ENCODE data around the gene DOCK8. TPM values are rescaled to one million over a fixed set of nuclear protein-coding genes. Genes with fewer than 3 reads are reported as not detected.

The DOCK8 gene
- total RNA-seq, 1 experiment from 2014 or later: 0.37 TPM

DNA sequence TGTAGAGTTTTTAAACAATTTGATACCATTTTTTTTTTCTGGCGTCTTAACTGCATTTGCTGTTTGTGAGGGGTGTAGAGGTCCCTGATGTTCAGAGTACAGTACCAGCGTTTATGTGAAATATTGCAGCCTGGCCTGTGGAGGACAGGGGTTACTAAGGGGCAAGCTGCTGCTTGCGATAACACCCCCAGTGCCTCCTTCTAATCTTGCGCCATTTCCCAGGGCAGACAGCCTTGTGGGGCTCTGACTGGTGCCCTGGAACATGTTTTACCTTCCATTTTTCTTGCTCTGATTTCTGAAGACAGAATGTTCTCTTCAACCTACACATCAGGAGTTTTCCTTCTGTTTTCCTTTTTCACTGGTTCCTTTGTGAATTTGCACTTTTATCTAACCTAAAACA lies 142.9 kb downstream of the DOCK8 start:
- no peak overlapping the region for H3K4me2 ChIP-seq (ENCODE audit: low read length)
- H2AFZ ChIP-seq (ENCODE audit: low read depth, low read length, poor library complexity, severe bottlenecking): no peak overlapping the region
- no peak overlapping the region for H3K4me3 ChIP-seq (replicated peaks in 1 of 2; ENCODE audit: low read depth in 1 of 2, low read length in 2 of 2)
- RAD21 ChIA-PET (ENCODE audit: low non-redundant PET in 1 of 2, low total read pairs in 2 of 2, uncharacterized antibody in 2 of 2, unreplicated experiment in 2 of 2): no interaction called here
- POLR2A ChIA-PET: no interaction called here
- no peak overlapping the region for H3K9ac ChIP-seq (ENCODE audit: low read length)
- no peaks in the 10 kb centered on the region for H3K79me2 ChIP-seq (ENCODE audit: insufficient read depth, low read length)
- H3K27ac ChIP-seq (ENCODE audit: low read depth, low read length): no peak overlapping the region
- CTCF ChIA-PET: no interaction called here
- H3K36me3 ChIP-seq (ENCODE audit: control insufficient read depth in 1 of 2, insufficient read depth in 2 of 2, low read length in 2 of 2): no peaks in the 10 kb centered on the region
- no peaks in the 10 kb centered on the region for H3K9me3 ChIP-seq (ENCODE audit: control insufficient read depth in 1 of 2, insufficient read depth in 1 of 2, low read depth in 1 of 2, low read length in 2 of 2)
- no peaks in the 10 kb centered on the region for H4K20me1 ChIP-seq (ENCODE audit: insufficient read depth)
- DNase-seq (ENCODE audit: low read depth, low spot score) (no peak), ATAC-seq (no peak)
- H3K27me3 ChIP-seq (ENCODE audit: insufficient read depth, low read length): peaks cover 12% of the 10 kb centered on the region
- BruUV-seq (replicated peaks): no TSS peak
- H3K4me1 ChIP-seq (ENCODE audit: control insufficient read depth in 1 of 2, insufficient read depth in 2 of 2, low read length in 2 of 2): no peaks in the 10 kb centered on the region
- H3K9me2 ChIP-seq (ENCODE audit: insufficient read depth): no peaks in the 10 kb centered on the region
- TF ChIP-seq FOSL1 (IDR thresholded peaks at IDR 0.05; ENCODE audit: low read depth) (no peak), EZH2phosphoT487 (IDR thresholded peaks at IDR 0.05; ENCODE audit: borderline replicate concordance) (no peak), EZH2 (IDR thresholded peaks at IDR 0.05) (no peak), CBX3 (IDR thresholded peaks at IDR 0.05; ENCODE audit: low read depth) (no peak)
- TF ChIP-seq, protein P1, sequence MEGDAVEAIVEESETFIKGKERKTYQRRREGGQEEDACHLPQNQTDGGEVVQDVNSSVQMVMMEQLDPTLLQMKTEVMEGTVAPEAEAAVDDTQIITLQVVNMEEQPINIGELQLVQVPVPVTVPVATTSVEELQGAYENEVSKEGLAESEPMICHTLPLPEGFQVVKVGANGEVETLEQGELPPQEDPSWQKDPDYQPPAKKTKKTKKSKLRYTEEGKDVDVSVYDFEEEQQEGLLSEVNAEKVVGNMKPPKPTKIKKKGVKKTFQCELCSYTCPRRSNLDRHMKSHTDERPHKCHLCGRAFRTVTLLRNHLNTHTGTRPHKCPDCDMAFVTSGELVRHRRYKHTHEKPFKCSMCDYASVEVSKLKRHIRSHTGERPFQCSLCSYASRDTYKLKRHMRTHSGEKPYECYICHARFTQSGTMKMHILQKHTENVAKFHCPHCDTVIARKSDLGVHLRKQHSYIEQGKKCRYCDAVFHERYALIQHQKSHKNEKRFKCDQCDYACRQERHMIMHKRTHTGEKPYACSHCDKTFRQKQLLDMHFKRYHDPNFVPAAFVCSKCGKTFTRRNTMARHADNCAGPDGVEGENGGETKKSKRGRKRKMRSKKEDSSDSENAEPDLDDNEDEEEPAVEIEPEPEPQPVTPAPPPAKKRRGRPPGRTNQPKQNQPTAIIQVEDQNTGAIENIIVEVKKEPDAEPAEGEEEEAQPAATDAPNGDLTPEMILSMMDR (IDR thresholded peaks at IDR 0.05 in 2 of 3, conservative IDR thresholded peaks at IDR 0.05 in 1 of 3; ENCODE audit: borderline replicate concordance in 1 of 3, insufficient read depth in 1 of 3, low read depth in 2 of 3, low read length in 2 of 3): no peak
- TF ChIP-seq, protein P2, sequence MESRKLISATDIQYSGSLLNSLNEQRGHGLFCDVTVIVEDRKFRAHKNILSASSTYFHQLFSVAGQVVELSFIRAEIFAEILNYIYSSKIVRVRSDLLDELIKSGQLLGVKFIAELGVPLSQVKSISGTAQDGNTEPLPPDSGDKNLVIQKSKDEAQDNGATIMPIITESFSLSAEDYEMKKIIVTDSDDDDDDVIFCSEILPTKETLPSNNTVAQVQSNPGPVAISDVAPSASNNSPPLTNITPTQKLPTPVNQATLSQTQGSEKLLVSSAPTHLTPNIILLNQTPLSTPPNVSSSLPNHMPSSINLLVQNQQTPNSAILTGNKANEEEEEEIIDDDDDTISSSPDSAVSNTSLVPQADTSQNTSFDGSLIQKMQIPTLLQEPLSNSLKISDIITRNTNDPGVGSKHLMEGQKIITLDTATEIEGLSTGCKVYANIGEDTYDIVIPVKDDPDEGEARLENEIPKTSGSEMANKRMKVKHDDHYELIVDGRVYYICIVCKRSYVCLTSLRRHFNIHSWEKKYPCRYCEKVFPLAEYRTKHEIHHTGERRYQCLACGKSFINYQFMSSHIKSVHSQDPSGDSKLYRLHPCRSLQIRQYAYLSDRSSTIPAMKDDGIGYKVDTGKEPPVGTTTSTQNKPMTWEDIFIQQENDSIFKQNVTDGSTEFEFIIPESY (IDR thresholded peaks at IDR 0.05; ENCODE audit: extremely low read depth, insufficient replicate concordance, low read length): no peak
- intact Hi-C loops (cut with micrococcal nuclease): no loop called here

Data from HCT116 (cell line).